HG02678 (cell line): ENCODE data around the gene EDN3.

Experiments
- ATAC-seq: cut with Tn5 transposase; IDR thresholded peaks from one replicate; pipeline ENCODE4 v1.9.1; 2021; ENCODE audit warnings: mild to moderate bottlenecking, moderate library complexity; ENCODE audit not compliant: unreplicated experiment

The EDN3 gene

GRCh38 chr20:59360934-59361333 lies 60.5 kb downstream of the EDN3 start:
- no peak for ATAC-seq

GRCh38 chr20:59361411-59361810 lies 61.0 kb downstream of the EDN3 start:
- ATAC-seq, result no peak

- no peak for ATAC-seq
Observed at GRCh38 chr20:59363101-59363500, 62.7 kb downstream of the EDN3 start.

GRCh38 chr20:59364611-59365010 lies 64.2 kb downstream of the EDN3 start:
- ATAC-seq, result no peak

GRCh38 chr20:59365611-59366285 lies 65.3 kb downstream of the EDN3 start:
- ATAC-seq, result no peak

- no peak for ATAC-seq
Observed at GRCh38 chr20:59371431-59371830, 71.0 kb downstream of the EDN3 start.

- ATAC-seq, result no peak
Observed at GRCh38 chr20:59374261-59374660, 73.8 kb downstream of the EDN3 start.

GRCh38 chr20:59375541-59375940 lies 75.1 kb downstream of the EDN3 start:
- no peak for ATAC-seq
